ENCODE results near the gene KRTAP9-2.
"Not testable (repeated sequence)": the region's sequence is repeated elsewhere in the genome, so short reads cannot be mapped to it uniquely, and the experiment has no call there.

The KRTAP9-2 gene, protein sequence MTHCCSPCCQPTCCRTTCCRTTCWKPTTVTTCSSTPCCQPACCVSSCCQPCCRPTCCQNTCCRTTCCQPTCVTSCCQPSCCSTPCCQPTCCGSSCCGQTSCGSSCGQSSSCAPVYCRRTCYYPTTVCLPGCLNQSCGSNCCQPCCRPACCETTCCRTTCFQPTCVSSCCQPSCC

DNA sequence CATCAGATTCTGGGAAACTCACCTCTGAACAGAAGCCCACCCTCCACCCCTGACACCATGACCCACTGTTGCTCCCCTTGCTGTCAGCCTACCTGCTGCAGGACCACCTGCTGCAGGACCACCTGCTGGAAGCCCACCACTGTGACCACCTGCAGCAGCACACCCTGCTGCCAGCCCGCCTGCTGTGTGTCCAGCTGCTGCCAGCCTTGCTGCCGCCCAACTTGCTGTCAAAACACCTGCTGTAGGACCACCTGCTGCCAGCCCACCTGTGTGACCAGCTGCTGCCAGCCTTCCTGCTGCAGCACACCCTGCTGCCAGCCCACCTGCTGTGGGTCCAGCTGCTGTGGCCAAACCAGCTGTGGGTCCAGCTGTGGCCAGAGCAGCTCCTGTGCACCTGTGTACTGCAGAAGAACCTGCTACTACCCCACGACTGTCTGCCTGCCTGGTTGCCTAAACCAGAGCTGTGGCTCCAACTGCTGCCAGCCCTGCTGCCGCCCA lies at the start of gene KRTAP9-2:
Gene KRTAP9-2, plus strand, starts transcription at position 51 of the 498 bp plus-strand sequence. Its CDS starts 7 bp downstream, at position 58.
- not testable (repeated sequence) for FAIRE-seq; DNase-seq (ENCODE audit: low spot score)

GRCh38 chr17:41176744-41177387 lies 49.6 kb upstream of the KRTAP9-2 start:
- FAIRE-seq (no peak), DNase-seq (ENCODE audit: low spot score) (no peak)

GRCh38 chr17:41177727-41178271 lies 48.6 kb upstream of the KRTAP9-2 start, which contains the start of gene KRTAP4-2:
Gene KRTAP4-2 (minus strand): TSS chr17:41178221. CDS start chr17:41178164, 57 bp downstream.
- no peak for FAIRE-seq
- no peak for DNase-seq (ENCODE audit: low spot score)

DNA sequence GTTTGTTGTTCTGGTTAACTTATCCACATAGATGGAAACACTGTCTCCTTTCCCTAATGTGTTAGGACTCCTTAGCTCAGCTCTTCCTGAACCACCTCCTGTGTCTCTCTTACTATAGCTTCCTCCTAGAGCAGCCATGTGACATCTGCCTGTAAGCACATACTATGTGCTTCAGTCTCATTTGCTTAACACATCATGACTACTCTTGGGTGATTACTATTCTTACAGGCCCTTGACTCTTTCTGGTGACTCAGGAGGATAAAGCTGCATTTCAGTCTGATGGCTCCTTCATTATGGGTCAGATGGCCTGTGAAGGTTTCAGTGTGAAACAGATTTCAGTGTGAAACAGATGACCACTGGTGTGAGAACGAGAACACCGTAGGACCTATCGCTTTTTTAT lies 48.1 kb upstream of the KRTAP9-2 start:
- FAIRE-seq (peak; percentile 25), DNase-seq (ENCODE audit: low spot score) (peak; percentile 56)

- no peak for DNase-seq (ENCODE audit: low spot score)
- no peak for FAIRE-seq
These were observed 47.4 kb upstream of the KRTAP9-2 start for GRCh38 chr17:41178843-41179616.

GRCh38 chr17:41184480-41184961 lies 41.9 kb upstream of the KRTAP9-2 start, which contains the start of gene KRTAP4-1:
Gene KRTAP4-1 (minus strand): TSS chr17:41184911. CDS start chr17:41184854, 57 bp downstream.
- no peak for DNase-seq (ENCODE audit: low spot score)
- no peak for FAIRE-seq

- FAIRE-seq (no peak), DNase-seq (ENCODE audit: low spot score) (no peak)
These were observed 41.4 kb upstream of the KRTAP9-2 start for GRCh38 chr17:41185001-41185400.

- DNase-seq (ENCODE audit: low spot score) (no peak), FAIRE-seq (no peak)
These were observed 39.6 kb upstream of the KRTAP9-2 start for GRCh38 chr17:41186872-41187271.

DNA sequence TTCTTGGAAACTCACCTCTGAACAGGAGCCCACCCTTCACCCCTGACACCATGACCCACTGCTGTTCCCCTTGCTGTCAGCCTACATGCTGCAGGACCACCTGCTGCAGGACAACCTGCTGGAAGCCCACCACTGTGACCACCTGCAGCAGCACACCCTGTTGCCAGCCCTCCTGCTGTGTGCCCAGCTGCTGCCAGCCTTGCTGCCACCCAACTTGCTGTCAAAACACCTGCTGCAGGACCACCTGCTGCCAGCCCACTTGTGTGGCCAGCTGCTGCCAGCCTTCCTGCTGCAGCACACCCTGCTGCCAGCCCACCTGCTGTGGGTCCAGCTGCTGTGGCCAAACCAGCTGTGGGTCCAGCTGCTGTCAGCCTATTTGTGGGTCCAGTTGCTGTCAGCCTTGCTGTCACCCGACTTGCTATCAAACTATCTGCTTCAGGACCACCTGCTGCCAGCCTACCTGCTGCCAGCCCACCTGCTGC lies 36.6 kb upstream of the KRTAP9-2 start, which contains the start of gene KRTAP9-1:
Gene KRTAP9-1, plus strand, starts transcription at position 51 of the 482 bp plus-strand sequence. Its CDS starts 0 bp downstream, at position 51.
- not testable (repeated sequence) for FAIRE-seq; DNase-seq (ENCODE audit: low spot score)

- FAIRE-seq (no peak), DNase-seq (ENCODE audit: low spot score) (no peak)
These were observed 36.1 kb upstream of the KRTAP9-2 start for GRCh38 chr17:41190328-41190727.

GRCh38 chr17:41196068-41196467 lies 30.4 kb upstream of the KRTAP9-2 start:
- FAIRE-seq, result no peak
- DNase-seq (ENCODE audit: low spot score), result no peak

GRCh38 chr17:41199421-41200078 lies 26.9 kb upstream of the KRTAP9-2 start:
- DNase-seq (ENCODE audit: low spot score) (no peak), FAIRE-seq (no peak)

- DNase-seq (ENCODE audit: low spot score) (peak; percentile 30), FAIRE-seq (no peak)
These were observed 14.5 kb upstream of the KRTAP9-2 start for GRCh38 chr17:41211845-41212466.

- no peak for FAIRE-seq
- no peak for DNase-seq (ENCODE audit: low spot score)
These were observed 13.8 kb upstream of the KRTAP9-2 start for GRCh38 chr17:41212524-41213169.

DNA sequence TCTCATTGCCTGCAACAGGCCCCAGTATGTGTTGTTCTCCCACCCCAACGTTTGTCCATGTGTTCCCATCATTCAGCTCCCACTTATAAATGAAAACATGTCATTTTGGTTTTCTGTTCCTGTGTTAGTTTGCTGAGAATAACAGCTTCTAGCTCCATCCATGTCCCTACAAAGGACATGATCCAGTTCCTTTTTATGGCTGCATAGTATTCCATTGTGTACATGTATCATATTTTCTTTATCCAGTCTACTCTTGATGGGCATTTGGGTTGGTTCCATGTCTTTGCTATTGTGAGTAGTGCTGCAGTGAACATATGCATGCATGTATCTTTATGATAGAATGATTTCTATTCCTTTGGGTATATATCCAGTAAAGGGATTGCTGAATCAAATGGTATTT lies 10.8 kb upstream of the KRTAP9-2 start:
- FAIRE-seq (no peak), DNase-seq (ENCODE audit: low spot score) (no peak)

GRCh38 chr17:41223821-41224220 lies 2.6 kb upstream of the KRTAP9-2 start:
- FAIRE-seq, result no peak
- no peak for DNase-seq (ENCODE audit: low spot score)

DNA sequence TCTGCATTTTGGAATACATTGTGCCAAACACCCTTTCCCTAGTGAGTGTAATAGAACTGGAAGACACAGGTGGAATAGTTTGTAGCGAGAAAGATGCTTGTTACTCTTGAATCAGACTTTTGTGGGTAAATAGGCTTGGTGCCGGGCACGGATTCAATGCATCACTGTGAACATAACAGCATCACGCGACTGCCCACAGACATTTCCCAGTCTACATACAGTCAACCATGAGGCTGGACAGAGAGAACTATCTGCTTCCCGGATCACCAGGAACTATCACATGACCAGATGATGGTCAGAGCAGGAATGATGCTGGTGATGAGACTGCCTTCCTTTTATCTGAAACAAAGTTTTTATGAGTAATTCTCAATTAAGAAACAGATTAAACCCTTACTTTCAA lies 397 bp upstream of the KRTAP9-2 start:
- FAIRE-seq, result no peak
- no peak for DNase-seq (ENCODE audit: low spot score)

- DNase-seq (ENCODE audit: low spot score) (no peak), FAIRE-seq (no peak)
These were observed 3.6 kb downstream of the KRTAP9-2 start for GRCh38 chr17:41230094-41230493.

- no peak for DNase-seq (ENCODE audit: low spot score)
- FAIRE-seq, result no peak
These were observed 5.3 kb downstream of the KRTAP9-2 start for GRCh38 chr17:41231731-41232130.

Measured in RCC 7860 (cell line).